Kasumi-1 (cell line): Measurements from ENCODE around the gene BRINP2.

Source experiments
- DNase-seq, 2 experiments: peaks; one replicate each; lab custom pipeline; 2025; lab: John Stamatoyannopoulos, UW

Gene BRINP2

GRCh38 chr1:177275736-177276135, 105.0 kb downstream of the BRINP2 start:
- DNase-seq, result no peak

DNA sequence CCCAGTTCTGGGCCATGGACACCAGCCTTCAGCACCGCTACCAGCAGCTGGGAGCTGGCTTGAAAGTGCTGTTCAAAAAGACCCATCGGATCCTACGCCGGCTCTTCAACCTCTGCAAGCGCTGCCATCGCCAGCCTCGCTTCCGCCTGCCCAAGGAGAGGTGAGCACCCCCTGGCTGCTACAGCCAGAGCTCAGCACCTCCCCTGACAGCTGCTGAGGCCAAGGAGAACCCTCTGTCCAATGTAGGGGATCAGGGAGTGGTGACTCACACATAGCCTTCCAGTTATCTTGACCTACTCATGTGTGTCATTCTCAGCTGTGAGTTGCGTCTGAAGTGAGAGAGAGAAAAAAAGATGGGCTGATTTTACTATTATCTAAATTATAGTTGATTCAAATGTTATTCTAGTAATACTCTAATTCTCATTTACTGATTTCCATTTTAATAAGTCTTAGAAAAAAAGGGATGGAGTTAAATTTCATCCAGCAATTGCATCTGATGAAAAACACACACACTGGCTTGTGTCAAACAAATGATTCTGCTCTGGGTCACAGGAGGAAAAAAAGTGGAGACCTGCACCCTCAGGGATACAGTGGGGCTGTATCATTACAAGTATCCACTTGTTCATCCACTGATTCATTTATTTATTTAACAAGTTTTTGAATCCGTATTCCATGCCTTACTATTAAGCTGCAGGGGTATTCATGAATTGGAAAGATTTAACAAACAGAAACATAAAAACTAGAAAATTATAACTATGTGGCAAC, 108.0 kb downstream of the BRINP2 start:
- no peak for DNase-seq

- no peak for DNase-seq
Measured at GRCh38 chr1:177281901-177282300, 111.1 kb downstream of the BRINP2 start.

- DNase-seq, result no peak
Measured at GRCh38 chr1:177282976-177283375, 112.2 kb downstream of the BRINP2 start.

DNA sequence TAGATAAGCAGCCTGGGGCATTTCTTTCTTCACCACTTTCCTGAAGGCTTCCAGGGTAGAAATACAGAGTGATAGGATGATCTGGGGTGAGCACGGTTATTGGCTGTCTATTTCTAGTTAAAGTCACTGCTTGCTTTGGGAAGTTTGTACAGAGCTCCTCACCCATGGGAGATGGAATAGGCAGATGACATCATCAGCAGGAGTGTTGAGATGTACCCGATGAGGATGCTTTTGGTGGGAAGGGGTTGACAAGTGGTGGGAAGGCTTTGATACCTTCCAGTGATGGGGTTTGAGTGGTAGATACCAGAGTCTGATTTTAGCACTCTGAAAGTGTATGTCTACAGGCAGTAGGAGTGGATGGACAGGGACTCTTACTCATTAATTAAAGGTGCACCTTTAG, 112.6 kb downstream of the BRINP2 start:
- DNase-seq, result no peak

- DNase-seq, result no peak
Measured at GRCh38 chr1:177286396-177286795, 115.6 kb downstream of the BRINP2 start.

DNA sequence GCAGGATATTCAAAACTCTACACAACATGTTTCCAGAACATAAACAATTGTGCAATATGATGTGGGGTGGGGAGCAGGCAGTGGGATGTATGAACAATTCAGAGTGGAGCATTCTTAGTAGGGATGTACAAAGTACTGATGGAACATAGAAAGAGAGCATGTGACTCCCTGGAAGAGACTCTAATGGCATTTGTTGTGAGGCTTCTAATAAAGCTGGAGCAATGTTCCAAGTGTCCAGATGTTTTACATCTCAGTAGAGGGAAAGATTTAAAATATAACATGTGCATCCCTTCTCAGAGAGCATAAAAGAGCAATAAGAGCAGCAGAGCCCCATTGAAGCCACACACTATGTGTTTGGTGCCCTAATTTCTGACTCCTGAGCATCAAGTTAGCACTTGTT, 116.5 kb downstream of the BRINP2 start:
- DNase-seq, result no peak

GRCh38 chr1:177287994-177288393, 117.2 kb downstream of the BRINP2 start:
- no peak for DNase-seq

DNA sequence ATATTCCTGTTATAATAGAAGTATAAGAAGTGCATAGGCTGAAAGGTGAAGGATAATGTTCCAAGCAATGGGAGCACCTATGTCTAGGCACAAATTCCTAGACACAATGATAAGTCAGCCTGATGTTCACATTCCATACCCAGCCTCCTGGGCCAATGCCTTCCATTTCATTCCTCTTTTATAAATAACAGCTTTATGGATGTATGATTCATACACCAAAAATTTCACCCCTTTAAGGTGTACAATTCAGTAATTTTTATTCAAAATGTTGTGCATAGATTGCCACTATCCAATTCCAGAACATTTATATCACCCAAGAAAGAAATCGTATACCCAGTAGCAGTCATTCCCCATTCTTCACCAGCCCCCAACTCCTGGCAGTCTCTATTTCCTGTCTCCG, 118.8 kb downstream of the BRINP2 start:
- no peak for DNase-seq

- no peak for DNase-seq
Measured at GRCh38 chr1:177300431-177300830, 129.7 kb downstream of the BRINP2 start.

DNA sequence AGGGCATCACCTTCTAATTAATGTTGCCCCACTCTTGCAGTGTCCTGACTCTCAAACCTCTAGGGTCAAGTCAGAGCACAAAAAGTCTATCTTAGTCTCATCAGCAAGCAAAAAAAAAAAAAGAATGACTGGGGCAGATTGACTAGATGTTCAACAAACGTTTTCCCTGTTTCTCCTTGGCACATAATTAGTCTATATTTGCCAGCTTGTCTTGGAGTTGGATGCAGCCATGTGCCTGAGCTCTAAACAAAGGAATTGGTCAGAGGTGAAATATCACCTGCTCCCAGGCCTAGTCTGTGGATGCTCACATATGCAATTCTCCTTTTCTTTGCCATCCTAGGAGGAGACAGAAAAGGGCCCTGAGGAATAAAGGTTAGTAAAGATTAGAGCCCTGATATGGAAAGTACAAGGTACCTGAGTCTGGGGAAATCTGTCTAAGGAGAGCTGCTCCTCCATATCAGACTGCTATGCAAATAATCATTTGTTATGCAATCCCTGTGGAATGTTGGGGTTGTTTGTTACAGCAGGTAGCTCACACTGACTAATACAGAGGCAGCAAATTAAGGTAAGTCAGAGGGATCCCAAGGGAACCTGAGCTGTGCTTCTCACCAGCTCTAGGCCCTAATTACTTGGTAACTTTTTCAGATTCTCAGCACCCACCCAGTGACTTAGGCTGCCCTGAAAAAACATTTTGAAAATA, 130.8 kb downstream of the BRINP2 start:
- no peak for DNase-seq

GRCh38 chr1:177302357-177303044, 131.7 kb downstream of the BRINP2 start:
- no peak for DNase-seq

DNA sequence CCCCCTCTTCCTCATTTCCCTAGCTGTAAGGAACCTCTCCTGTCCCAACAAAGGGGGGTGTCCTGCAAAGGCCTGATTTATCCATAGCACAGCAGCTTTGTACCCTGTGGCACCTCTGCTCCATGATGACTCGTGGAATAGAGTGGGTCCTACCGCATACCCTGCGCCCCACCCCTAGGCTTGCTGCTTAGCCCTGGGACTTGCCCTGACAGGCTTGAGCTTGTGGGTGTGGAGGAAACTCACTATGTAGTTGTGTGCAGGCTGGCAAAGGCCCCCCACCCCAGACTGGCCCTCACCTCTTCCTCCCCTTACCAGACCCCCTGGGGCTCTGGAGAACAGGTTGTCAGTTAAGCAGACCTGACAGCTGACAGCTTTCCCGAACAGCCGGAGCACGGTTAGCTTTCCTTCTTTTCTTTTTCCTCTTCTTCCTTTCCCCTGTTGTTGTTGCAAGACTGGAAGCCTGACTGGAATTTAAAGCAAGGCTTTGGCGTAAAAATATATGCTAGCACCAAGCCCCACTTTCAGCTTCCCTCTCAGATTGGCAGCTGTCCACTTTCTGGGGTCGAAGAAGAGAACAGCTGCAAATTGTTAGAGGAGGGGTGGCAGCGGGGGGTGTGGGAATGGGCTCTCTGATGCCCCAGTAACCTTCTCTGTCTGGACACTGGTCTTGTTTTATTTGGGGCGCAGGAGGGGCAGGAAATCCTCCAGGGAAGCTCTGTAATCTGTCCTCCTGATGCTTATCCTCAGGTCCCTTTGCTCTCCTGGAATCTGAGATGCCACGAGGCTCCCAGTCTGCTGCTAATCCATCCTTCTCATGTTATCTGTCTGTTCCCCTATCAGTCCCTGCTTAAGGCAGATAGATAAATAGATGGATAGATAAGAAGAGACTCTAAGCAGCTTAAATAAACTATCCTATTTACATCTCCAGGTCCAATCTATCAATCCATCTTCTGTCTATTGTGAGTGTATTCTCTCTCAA, 134.6 kb downstream of the BRINP2 start:
- DNase-seq, result no peak

DNA sequence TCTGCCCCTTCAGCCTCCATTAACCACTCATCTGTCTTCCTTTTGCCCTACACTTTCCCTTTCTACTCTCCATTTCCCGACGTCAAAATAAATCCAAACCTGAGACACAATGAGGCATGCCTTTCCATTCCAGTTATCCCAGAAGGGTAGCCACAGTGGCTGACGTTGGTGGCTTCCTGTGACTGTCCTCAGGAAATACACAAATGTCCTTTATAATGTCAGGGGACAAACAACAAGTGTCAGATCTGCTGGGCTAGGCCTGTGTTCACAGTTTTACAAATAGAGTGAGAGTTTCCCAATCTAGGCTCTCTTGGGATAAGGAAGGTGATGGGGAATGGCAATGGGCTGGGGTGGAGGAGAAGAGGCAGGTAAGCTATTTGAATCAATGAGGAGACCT, 135.3 kb downstream of the BRINP2 start:
- no peak for DNase-seq

DNA sequence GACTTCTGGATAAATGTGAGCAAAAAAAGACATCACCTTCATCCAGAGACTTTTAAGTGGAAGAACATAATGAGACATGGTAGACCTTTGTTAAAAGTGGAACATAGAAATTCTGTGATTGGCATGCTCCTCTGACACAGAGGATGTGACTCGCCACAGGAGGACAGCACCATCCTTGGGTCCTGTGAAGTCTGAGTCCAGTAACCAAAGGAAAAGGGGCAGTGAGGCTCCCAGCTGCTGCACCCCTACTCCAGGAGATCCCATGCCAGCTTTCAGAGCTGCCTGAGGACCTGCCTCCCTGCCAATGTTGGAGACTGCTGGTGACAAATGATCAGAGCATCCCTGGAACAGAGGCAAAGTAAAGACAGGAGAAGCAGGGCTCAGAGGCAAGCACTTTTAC, 136.2 kb downstream of the BRINP2 start:
- DNase-seq, result no peak

DNA sequence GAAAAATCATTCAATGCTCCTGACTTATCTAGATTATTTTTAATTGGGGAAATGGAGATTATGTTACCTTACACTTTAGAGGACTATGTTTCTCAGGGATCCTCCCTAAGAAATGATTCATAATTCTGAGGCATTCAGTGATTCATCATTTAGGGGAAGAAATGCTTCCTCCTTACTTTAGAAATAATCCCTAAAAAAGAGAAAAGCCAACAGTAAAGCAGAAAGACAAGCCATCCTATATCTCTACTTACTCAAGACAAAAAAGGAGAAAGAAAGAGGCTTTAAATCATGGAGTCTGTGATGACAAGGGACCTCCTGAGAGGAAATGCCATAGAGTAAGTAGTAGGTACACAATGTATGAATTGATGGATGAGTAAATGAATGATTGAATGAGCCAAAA, 137.0 kb downstream of the BRINP2 start:
- no peak for DNase-seq

- DNase-seq, result no peak
Measured at GRCh38 chr1:177309880-177310279, 139.1 kb downstream of the BRINP2 start.

- no peak for DNase-seq
Measured at GRCh38 chr1:177310326-177310725, 139.6 kb downstream of the BRINP2 start.

DNA sequence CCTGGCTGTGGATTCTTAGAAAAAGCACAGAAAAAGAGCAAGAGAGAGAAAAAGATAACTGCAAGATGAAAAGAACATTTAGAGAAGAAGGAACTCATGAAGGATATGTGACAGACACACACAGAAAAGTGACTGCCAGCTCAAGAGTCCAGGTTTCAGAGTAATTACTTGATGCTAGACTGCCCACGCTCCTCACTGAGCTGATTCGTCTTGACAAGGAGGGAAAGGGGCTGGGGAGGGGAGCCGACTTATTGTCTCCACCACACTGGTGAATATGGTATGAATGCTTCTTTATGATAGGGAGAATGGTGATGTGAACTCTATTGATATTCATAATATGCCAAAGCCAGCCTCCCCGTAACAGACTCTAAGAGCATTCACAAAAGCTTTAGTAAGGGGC, 140.4 kb downstream of the BRINP2 start:
- no peak for DNase-seq

DNA sequence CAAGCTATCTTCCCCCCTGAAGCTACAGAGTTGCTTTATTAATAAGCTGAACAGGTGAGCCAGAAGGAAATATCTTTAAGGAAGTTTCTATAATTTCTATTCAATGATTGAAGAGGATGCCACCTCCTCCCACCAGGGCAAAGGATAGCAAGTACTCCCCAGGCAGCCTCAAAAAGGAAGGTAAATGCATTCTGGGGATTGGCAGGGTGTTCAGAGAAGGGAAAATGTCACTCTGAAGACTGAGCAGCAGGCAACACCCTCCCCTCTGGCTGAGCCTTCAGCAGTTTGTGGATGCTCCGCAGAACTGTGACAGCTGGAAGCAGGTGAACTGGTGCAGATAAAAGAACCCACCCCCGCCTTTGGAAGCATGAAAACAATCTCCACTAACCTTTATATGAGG, 140.8 kb downstream of the BRINP2 start:
- DNase-seq, result no peak

DNA sequence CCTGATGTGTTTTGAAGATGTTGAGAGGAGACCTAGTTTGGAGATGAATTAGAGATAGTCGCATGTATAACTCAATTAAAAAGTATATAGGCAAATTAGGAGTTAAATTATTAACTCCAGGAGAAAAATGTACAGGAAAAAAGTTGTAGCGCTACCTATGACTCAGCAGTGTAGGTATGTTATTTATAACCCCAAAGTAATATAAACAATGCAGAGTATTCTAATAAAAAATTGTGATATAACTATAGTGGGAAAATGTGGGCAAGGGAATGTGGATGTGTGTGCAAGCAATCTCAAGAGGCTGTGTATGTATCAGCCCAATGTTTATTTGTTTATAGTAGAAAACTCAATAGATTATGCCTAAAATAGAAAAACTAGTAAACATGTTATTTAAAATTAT, 144.5 kb downstream of the BRINP2 start:
- no peak for DNase-seq

DNA sequence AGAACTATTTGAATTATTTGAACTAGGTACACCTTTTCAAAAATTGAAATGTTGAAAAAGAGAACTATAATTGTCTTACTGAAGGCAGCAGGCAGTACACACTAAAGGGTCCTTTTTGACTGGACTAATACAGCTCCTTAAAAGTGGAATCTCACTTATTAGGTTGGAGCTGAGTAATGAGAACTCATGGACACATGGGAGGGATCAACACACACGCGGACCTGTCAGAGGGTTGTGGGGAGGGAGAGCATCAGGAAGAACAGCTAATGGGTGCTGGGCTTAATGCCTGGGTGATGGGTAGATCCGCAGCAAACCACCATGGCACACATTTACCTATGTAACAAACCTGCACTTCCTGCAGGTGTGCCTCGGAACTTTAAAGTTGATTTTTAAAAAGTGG, 145.0 kb downstream of the BRINP2 start:
- no peak for DNase-seq
